Mesenchymal stem cell (in vitro differentiated cells and primary cell): ENCODE results near the gene TRAF7.

Source experiments
- DNase-seq: peaks from one replicate; pipeline ENCODE4 v3.0.0-alpha.2; 2013
- H2AFZ ChIP-seq: one replicate; pipeline ENCODE4 v1.6.1; 2013; ENCODE audit warnings: low read depth, mild to moderate bottlenecking, control low read depth, inconsistent platforms, low read length, moderate library complexity
- H2AK5ac ChIP-seq: 2 replicates; pipeline ENCODE4 v1.6.1; 2013; ENCODE audit warnings: low read length, moderate library complexity, mild to moderate bottlenecking, inconsistent platforms; ENCODE audit not compliant: severe bottlenecking
- H2BK120ac ChIP-seq: one replicate; pipeline ENCODE4 v1.6.1; 2013; ENCODE audit warnings: low read depth, mild to moderate bottlenecking, inconsistent platforms, low read length, moderate library complexity
- H2BK12ac ChIP-seq, 2 experiments: one replicate each; pipeline ENCODE4 v1.6.1; 2013; ENCODE audit warnings: inconsistent platforms in 2 of 2, low read length in 2 of 2, mild to moderate bottlenecking in 2 of 2, moderate library complexity in 2 of 2, control low read depth in 1 of 2
- H2BK15ac ChIP-seq: one replicate; pipeline ENCODE4 v1.6.1; 2013; ENCODE audit warnings: mild to moderate bottlenecking, low read depth, inconsistent platforms; ENCODE audit not compliant: poor library complexity, severe bottlenecking
- H2BK5ac ChIP-seq: 2 replicates; pipeline ENCODE4 v1.6.1; 2013; ENCODE audit warnings: low read depth, mild to moderate bottlenecking, low read length, control low read depth, inconsistent platforms; ENCODE audit not compliant: poor library complexity, severe bottlenecking
- H3K14ac ChIP-seq, 2 experiments: one replicate each; pipeline ENCODE4 v1.6.1; 2013; ENCODE audit warnings: inconsistent platforms in 2 of 2, low read length in 2 of 2, control low read depth in 1 of 2, mild to moderate bottlenecking in 1 of 2, moderate library complexity in 1 of 2
- H3K18ac ChIP-seq, 2 experiments: one replicate each; pipeline ENCODE4 v1.6.1; 2013; ENCODE audit warnings: inconsistent platforms in 2 of 2, low read length in 2 of 2, control low read depth in 1 of 2, low read depth in 1 of 2, mild to moderate bottlenecking in 1 of 2
- H3K23ac ChIP-seq, 2 experiments: one replicate each; pipeline ENCODE4 v1.6.1; 2013; ENCODE audit warnings: inconsistent platforms in 2 of 2, low read length in 2 of 2, mild to moderate bottlenecking in 2 of 2, moderate library complexity in 2 of 2, control low read depth in 1 of 2
- H3K27ac ChIP-seq: 2 replicates; pipeline ENCODE4 v1.5.1; 2013; ENCODE audit warnings: mild to moderate bottlenecking, moderate library complexity, low read length, control low read depth, inconsistent platforms; ENCODE audit not compliant: poor library complexity, severe bottlenecking
- H3K27me3 ChIP-seq, 2 experiments: 2 replicates each; pipeline versions ENCODE4 v1.6.1 to v1.7.0; 2013; ENCODE audit warnings: low read length in 2 of 2, mild to moderate bottlenecking in 2 of 2, moderate library complexity in 2 of 2, control low read depth in 1 of 2, inconsistent platforms in 1 of 2; ENCODE audit not compliant: control insufficient read depth in 1 of 2, insufficient read depth in 1 of 2
- H3K36me3 ChIP-seq, 2 experiments: 2 replicates each; pipeline versions ENCODE4 v1.6.1 to v1.7.0; 2013; ENCODE audit warnings: low read length in 2 of 2, control low read depth in 1 of 2, inconsistent platforms in 1 of 2, low read depth in 1 of 2, mild to moderate bottlenecking in 1 of 2; ENCODE audit not compliant: insufficient read depth in 2 of 2, control insufficient read depth in 1 of 2
- H3K4ac ChIP-seq, 2 experiments: one replicate each; pipeline ENCODE4 v1.6.1; 2013; ENCODE audit warnings: inconsistent platforms in 2 of 2, low read length in 2 of 2, mild to moderate bottlenecking in 2 of 2, moderate library complexity in 2 of 2, control low read depth in 1 of 2, low read depth in 1 of 2
- H3K4me1 ChIP-seq: 2 replicates; pipeline ENCODE4 v1.6.1; 2013; ENCODE audit warnings: low read depth, low read length, control low read depth; ENCODE audit not compliant: control insufficient read depth, insufficient read depth
- H3K4me2 ChIP-seq: 2 replicates; pipeline ENCODE4 v1.6.1; 2013; ENCODE audit warnings: low read length, mild to moderate bottlenecking, inconsistent platforms; ENCODE audit not compliant: poor library complexity, severe bottlenecking
- H3K4me3 ChIP-seq, 2 experiments: 2 replicates each; pipeline versions ENCODE4 v1.5.1 to v1.7.0; 2013; ENCODE audit warnings: low read length in 2 of 2, mild to moderate bottlenecking in 2 of 2, control low read depth in 1 of 2, low read depth in 1 of 2; ENCODE audit not compliant: insufficient read depth in 1 of 2
- H3K79me1 ChIP-seq: replicated peaks from 2 replicates; pipeline ENCODE4 v1.6.1; 2013; ENCODE audit warnings: mild to moderate bottlenecking, control low read depth, low read length, inconsistent platforms; ENCODE audit not compliant: poor library complexity, severe bottlenecking
- H3K9ac ChIP-seq: 2 replicates; pipeline ENCODE4 v1.7.0; 2013; ENCODE audit warnings: mild to moderate bottlenecking, low read length, moderate library complexity
- H3K9me3 ChIP-seq: 2 replicates; pipeline ENCODE4 v1.7.0; 2013; ENCODE audit warnings: mild to moderate bottlenecking, low read length; ENCODE audit not compliant: control insufficient read depth
- H4K8ac ChIP-seq: one replicate; pipeline ENCODE4 v1.6.1; 2013; ENCODE audit warnings: inconsistent platforms, mild to moderate bottlenecking, low read length, moderate library complexity
- H4K91ac ChIP-seq: one replicate; pipeline ENCODE4 v1.6.1; 2013; ENCODE audit warnings: mild to moderate bottlenecking, low read length, inconsistent platforms
- WGBS: methylation state at CpG from one replicate; pipeline ENCODE4 v1.1.7; 2013; ENCODE audit warnings: mixed read lengths; 5-methylcytosine and 5-hydroxymethylcytosine counted together

TRAF7 gene

GRCh38 chr16:2177101-2177500 is 21.5 kb downstream of the TRAF7 start:
- H2BK120ac ChIP-seq: no peak overlapping the region
- H2BK5ac ChIP-seq: no peak overlapping the region
- H3K9ac ChIP-seq: no peak overlapping the region
- H3K27me3 ChIP-seq: no peaks in the 10 kb centered on the region
- peaks cover 17% of the 10 kb centered on the region for H3K79me1 ChIP-seq
- no peak overlapping the region for H3K4ac ChIP-seq
- 95% methylated on average over 18 of the region's 18 CpGs for WGBS
- no peaks in the 10 kb centered on the region for H3K9me3 ChIP-seq
- no peak overlapping the region for H4K91ac ChIP-seq
- no peak overlapping the region for H3K27ac ChIP-seq
- no peak overlapping the region for H2BK12ac ChIP-seq
- H3K4me1 ChIP-seq: no peaks in the 10 kb centered on the region
- H3K23ac ChIP-seq: no peak overlapping the region
- no peak for DNase-seq
- no peak overlapping the region for H2BK15ac ChIP-seq
- H2AFZ ChIP-seq: no peak overlapping the region
- no peak overlapping the region for H4K8ac ChIP-seq
- H3K18ac ChIP-seq: no peak overlapping the region
- no peak overlapping the region for H3K14ac ChIP-seq
- no peak overlapping the region for H3K4me2 ChIP-seq
- H3K4me3 ChIP-seq: no peak overlapping the region
- no peak overlapping the region for H2AK5ac ChIP-seq
- H3K36me3 ChIP-seq: peaks cover 49 to 91% of the 10 kb centered on the region in 2 experiments

DNA sequence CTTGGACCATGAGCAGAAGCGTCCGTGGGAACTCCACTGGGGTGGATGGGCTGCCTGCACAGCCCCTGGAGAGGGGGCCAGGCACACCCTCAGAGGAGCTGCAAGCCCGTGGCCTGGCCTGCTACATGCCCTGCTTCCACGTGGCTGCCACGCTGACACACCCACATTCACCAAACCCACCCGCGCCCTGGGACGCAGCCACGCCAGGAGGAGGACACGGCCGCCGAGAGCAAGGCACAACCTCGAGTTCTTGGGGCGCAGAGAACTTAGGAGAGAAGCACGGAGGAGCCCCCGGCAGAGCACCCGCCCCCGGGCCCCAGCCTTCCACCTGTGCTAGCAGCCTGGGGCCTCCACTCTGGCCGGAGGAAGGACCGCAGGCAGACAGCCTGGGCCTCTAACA is 22.0 kb downstream of the TRAF7 start:
- H2BK15ac ChIP-seq: no peak overlapping the region
- H3K18ac ChIP-seq: no peak overlapping the region
- no peaks in the 10 kb centered on the region for H3K4me1 ChIP-seq
- H2BK12ac ChIP-seq: no peak overlapping the region
- no peak for DNase-seq
- H2BK5ac ChIP-seq: no peak overlapping the region
- no peaks in the 10 kb centered on the region for H3K9me3 ChIP-seq
- no peak overlapping the region for H4K91ac ChIP-seq
- H3K27me3 ChIP-seq: no peaks in the 10 kb centered on the region
- H3K4me3 ChIP-seq: no peak overlapping the region
- H2AFZ ChIP-seq: no peak overlapping the region
- H3K36me3 ChIP-seq: peaks cover 48 to 91% of the 10 kb centered on the region in 2 experiments
- H4K8ac ChIP-seq: no peak overlapping the region
- H3K14ac ChIP-seq: no peak overlapping the region
- H3K9ac ChIP-seq: no peak overlapping the region
- H3K4me2 ChIP-seq: no peak overlapping the region
- H3K27ac ChIP-seq: no peak overlapping the region
- H3K79me1 ChIP-seq: peaks cover 15% of the 10 kb centered on the region
- 96% methylated on average over 18 of the region's 20 CpGs for WGBS
- no peak overlapping the region for H3K4ac ChIP-seq
- H3K23ac ChIP-seq: no peak overlapping the region
- no peak overlapping the region for H2BK120ac ChIP-seq
- H2AK5ac ChIP-seq: no peak overlapping the region

- 52% methylated on average over 39 of the region's 106 CpGs for WGBS
- Histone ChIP-seq H4K91ac (peak overlapping the region; percentile 30), H2BK12ac (no peak overlapping the region), H3K4me3 (no peak overlapping the region), H3K18ac (no peak overlapping the region), H2BK120ac (no peak overlapping the region), H3K4me1 (peaks cover 1% of the 10 kb centered on the region), H3K4me2 (no peak overlapping the region), H3K9me3 (no peaks in the 10 kb centered on the region), H3K4ac (no peak overlapping the region), H3K79me1 (peaks cover 12% of the 10 kb centered on the region), H3K27ac (no peak overlapping the region), H3K9ac (no peak overlapping the region), H4K8ac (no peak overlapping the region), H3K27me3 (no peaks in the 10 kb centered on the region), H2BK5ac (no peak overlapping the region), H3K23ac (no peak overlapping the region), H3K36me3 (peaks cover 41 to 85% of the 10 kb centered on the region in 2 experiments), H2AK5ac (no peak overlapping the region), H2BK15ac (no peak overlapping the region), H2AFZ (no peak overlapping the region), H3K14ac (no peak overlapping the region)
- DNase-seq: no peak
These were observed 22.9 kb downstream of the TRAF7 start for GRCh38 chr16:2178321-2179106.

- Histone ChIP-seq H3K36me3 (peaks cover 36 to 80% of the 10 kb centered on the region in 2 experiments), H3K4me2 (no peak overlapping the region), H2BK120ac (no peak overlapping the region), H4K8ac (no peak overlapping the region), H2BK12ac (no peak overlapping the region), H3K4ac (no peak overlapping the region), H2AFZ (no peak overlapping the region), H2BK15ac (no peak overlapping the region), H4K91ac (no peak overlapping the region), H3K4me3 (no peak overlapping the region), H3K27ac (no peak overlapping the region), H3K27me3 (peaks cover 0 to under 1% of the 10 kb centered on the region in 2 experiments), H3K79me1 (peaks cover 12% of the 10 kb centered on the region), H3K4me1 (peaks cover 6% of the 10 kb centered on the region), H2BK5ac (no peak overlapping the region), H3K23ac (no peak overlapping the region), H3K9me3 (no peaks in the 10 kb centered on the region), H3K9ac (no peak overlapping the region), H2AK5ac (no peak overlapping the region), H3K14ac (no peak overlapping the region), H3K18ac (no peak overlapping the region)
- DNase-seq: no peak
- WGBS: 72% methylated on average over 22 of the region's 50 CpGs
These were observed 23.5 kb downstream of the TRAF7 start for GRCh38 chr16:2179107-2179501.
